CD4-positive, CD25-positive, alpha-beta regulatory T cell (primary cell): Measurements from ENCODE around the gene SNRPD3. TPM values are rescaled to one million over a fixed set of nuclear protein-coding genes. Genes with fewer than 3 reads are reported as not detected.
"Not testable (repeated sequence)": the region's sequence is repeated elsewhere in the genome, so short reads cannot be mapped to it uniquely, and the experiment has no call there.

Experiments
- ATAC-seq, 2 donors: fragments of 150-1000 bp; cut with Tn5 transposase; one replicate each; pipeline ENCODE4 v1.10.0; 2021; ENCODE audit warnings: low read depth in 2 of 2, moderate number of reproducible peaks in 2 of 2, moderate library complexity in 1 of 2
- DNase-seq, 3 donors: peaks; one replicate each; pipeline versions ENCODE4 v3.0.0 to v3.0.0-alpha.2; 2012 to 2022; ENCODE audit warnings: mixed read lengths in 1 of 3
- H3K27ac ChIP-seq: one replicate; pipeline ENCODE4 v1.7.0; 2013; ENCODE audit warnings: mild to moderate bottlenecking, low read length; ENCODE audit not compliant: insufficient read depth, poor library complexity, severe bottlenecking
- H3K27me3 ChIP-seq: one replicate; pipeline ENCODE4 v1.7.0; 2013; ENCODE audit warnings: low read length; ENCODE audit not compliant: control insufficient read depth, insufficient read depth
- H3K36me3 ChIP-seq: one replicate; pipeline ENCODE4 v1.7.0; 2013; ENCODE audit warnings: mild to moderate bottlenecking, low read length, moderate library complexity; ENCODE audit not compliant: control insufficient read depth, insufficient read depth
- H3K4me1 ChIP-seq: 2 replicates; pipeline ENCODE4 v1.7.0; 2013; ENCODE audit warnings: mild to moderate bottlenecking, low read length; ENCODE audit not compliant: insufficient read depth, control insufficient read depth, poor library complexity, severe bottlenecking
- H3K4me3 ChIP-seq: one replicate; pipeline ENCODE4 v1.7.0; 2013; ENCODE audit warnings: low read depth, mild to moderate bottlenecking, low read length, moderate library complexity
- H3K9me3 ChIP-seq, 2 experiments: 1 replicate in 1 of 2; 2 replicates in 1 of 2; pipeline ENCODE4 v1.7.0; 2013; ENCODE audit warnings: low read length in 2 of 2, mild to moderate bottlenecking in 1 of 2, moderate library complexity in 1 of 2; ENCODE audit not compliant: control insufficient read depth in 2 of 2
- H3K27ac Mint-ChIP-seq, 3 donors: one replicate each; pipeline ENCODE4 v1.8.0; 2020 to 2022; ENCODE audit warnings: mild to moderate bottlenecking in 3 of 3, mixed read lengths in 3 of 3, moderate library complexity in 2 of 3
- H3K27me3 Mint-ChIP-seq: one replicate; pipeline ENCODE4 v1.8.0; 2022; ENCODE audit warnings: mild to moderate bottlenecking, mixed read lengths
- H3K36me3 Mint-ChIP-seq: one replicate; pipeline ENCODE4 v1.8.0; 2020; ENCODE audit warnings: mixed read lengths
- H3K4me1 Mint-ChIP-seq, 4 donors: one replicate each; pipeline ENCODE4 v1.8.0; 2020 to 2022; ENCODE audit warnings: mixed read lengths in 4 of 4, mild to moderate bottlenecking in 1 of 4
- H3K4me3 Mint-ChIP-seq, 4 donors: one replicate each; pipeline ENCODE4 v1.8.0; 2020 to 2022; ENCODE audit warnings: mild to moderate bottlenecking in 4 of 4, mixed read lengths in 4 of 4, moderate library complexity in 3 of 4
- H3K9me3 Mint-ChIP-seq, 7 donors: one replicate each; pipeline ENCODE4 v1.8.0; 2020 to 2022; ENCODE audit warnings: mixed read lengths in 7 of 7, mild to moderate bottlenecking in 3 of 7, moderate library complexity in 2 of 7
- polyA plus RNA-seq, 4 donors: library from polyadenylated mRNA; unstranded; fragments of 300-500 nt; fragmentation: Illumina TruSeq; gene quantifications; one replicate each; pipeline ENCODE4 v1.2.3, GENCODE V29; 2021
- total RNA-seq: library from RNA; stranded (reverse); gene quantifications from one replicate; pipeline ENCODE4 v1.2.3, GENCODE V29; 2022

The SNRPD3 gene
- total and polyA plus RNA-seq, 5 donors from 2014 or later: 41.0 to 101 (median 83.7) TPM

DNA sequence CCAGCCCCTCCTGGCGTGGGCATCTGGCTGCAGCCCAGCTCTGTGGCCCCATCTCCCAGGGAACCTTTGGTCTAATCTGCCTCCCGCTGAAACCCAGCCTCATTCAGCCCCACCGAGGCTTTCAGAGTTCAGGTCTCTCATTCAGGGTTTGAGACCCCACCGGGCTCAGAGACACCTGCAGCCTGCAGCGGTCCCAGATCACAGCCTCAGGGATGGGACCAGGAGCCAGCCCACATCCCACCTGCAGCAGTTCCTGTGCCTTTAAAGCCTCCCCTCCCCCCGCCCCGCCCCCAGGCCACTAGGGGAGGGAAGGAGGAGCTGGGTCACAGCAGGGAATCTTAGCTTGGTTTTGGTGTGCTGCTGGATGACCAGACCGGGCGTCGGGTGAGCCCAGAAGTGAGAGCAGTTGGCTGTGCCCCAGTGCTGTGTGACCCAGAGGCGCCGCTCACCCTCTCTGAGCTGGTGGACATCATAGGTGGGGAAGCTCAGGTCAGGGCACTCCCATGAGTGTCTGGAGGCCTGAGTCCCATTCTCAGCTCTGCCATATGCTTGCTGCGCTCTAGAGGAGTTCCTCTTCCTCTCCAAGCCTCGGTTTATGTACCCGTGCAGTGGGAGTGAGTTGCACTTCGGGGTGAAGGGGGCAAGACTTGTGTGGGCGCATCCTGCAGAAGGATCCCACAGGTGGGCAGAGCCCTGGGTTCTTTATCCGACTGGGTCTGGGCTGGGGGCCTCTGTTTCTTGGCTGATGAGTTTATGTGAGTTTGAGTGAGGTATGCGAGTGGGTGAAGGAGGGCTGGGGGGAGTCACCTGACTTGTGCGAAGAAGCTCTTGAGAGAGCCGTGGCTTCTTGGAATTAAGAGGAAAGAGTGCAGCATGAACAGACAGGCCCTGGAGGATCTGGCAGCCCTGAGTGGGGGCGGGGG lies 47.3 kb downstream of the SNRPD3 start, which contains the start of gene GGT1:
Gene GGT1 (plus strand): TSS at position 347 of the 923 bp plus-strand sequence. CDS start 7,889 bp downstream, outside the sequence.
- not testable (repeated sequence) for ATAC-seq, H3K9me3 Mint-ChIP-seq, H3K27me3 Mint-ChIP-seq, H3K36me3 Mint-ChIP-seq, DNase-seq, H3K27ac ChIP-seq, H3K4me3 ChIP-seq, H3K27me3 ChIP-seq, H3K36me3 ChIP-seq, H3K9me3 ChIP-seq
- H3K27ac Mint-ChIP-seq: peak within 1 kb of the TSS; percentile 65 to 85 (median 83)
- peaks cover 4 to 37% (median 16%) of the 10 kb centered on the region in 4 donors for H3K4me1 Mint-ChIP-seq
- H3K4me3 Mint-ChIP-seq: peak within 1 kb of the TSS in 3 of 4 donors; percentile 59 to 81 (median 63)
- peaks cover 14% of the 10 kb centered on the region for H3K4me1 ChIP-seq

DNA sequence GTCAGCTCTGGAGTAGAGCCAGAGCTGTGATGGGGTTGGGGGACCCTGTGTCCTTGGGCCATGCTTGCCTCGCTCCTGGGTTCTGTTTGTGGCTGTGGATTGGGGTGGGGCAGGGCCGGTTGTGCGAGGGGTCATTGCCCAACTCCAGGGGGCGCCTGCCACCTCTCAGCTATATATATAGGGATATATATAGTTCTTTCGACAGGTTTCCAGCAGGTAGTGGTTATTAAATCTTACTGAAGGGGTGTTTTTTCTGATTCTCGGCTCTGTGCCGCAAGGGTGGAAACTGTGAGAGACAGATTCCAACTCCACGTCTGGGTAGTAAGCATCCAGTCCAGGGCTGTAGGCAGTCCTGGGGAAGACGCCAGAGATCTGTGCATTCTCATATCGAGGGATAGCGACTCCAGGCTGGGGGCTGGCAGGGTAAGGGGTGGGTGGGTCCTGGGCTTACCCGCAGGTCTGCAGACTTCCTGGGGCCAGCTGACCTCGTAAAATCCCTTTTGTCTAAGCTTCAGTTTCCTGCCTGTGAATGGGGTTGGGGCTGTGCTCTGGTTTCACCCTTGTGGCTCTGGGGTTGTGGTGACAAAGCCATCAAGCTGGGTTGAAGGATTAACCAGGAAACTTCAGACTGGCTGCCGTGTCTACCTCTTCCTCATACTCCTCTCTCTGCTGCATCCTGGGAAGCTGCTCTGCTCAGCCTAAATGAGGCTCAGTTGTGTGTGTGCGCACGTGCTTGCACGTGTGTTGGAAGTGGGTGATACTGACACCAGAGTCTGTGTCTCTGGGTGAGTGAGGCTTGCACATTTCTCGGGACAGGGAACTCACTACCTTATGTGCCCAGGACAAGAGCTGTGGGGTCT lies 48.2 kb downstream of the SNRPD3 start:
- DNase-seq (peak in 1 of 3 donors; percentile 30), ATAC-seq (peak; percentile 21)
- H3K27me3 Mint-ChIP-seq, H3K4me3 ChIP-seq, H3K9me3 ChIP-seq, H3K27ac ChIP-seq, H3K36me3 Mint-ChIP-seq, H3K27me3 ChIP-seq, H3K9me3 Mint-ChIP-seq, H3K36me3 ChIP-seq: not testable (repeated sequence)
- peak overlapping the region in 3 of 4 donors; percentile 22 to 81 (median 59) for H3K4me3 Mint-ChIP-seq
- peak overlapping the region; percentile 52 to 85 (median 65) for H3K27ac Mint-ChIP-seq
- peaks cover 4 to 44% (median 15%) of the 10 kb centered on the region in 4 donors for H3K4me1 Mint-ChIP-seq
- H3K4me1 ChIP-seq: peaks cover 14% of the 10 kb centered on the region

DNA sequence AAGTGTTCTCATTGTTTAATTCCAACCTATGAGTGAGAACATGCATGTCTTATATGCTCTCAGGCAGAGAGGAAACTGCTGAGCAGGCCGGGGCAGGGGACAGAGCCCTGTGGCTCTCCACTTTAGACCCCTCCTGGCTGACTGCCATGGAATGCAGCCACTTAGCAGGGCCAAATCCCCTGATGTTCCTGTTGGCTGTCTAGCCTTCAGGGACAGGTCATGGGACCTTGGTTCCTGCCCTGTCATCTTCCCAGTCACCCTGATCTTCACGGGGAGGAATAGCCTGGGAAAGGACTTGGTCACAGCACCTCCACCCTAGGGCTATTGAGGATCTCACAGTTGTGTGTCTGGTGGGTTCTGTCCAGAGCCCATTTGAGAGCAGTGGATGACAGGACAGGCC lies 50.5 kb downstream of the SNRPD3 start:
- peaks cover 12% of the 10 kb centered on the region for H3K4me1 ChIP-seq
- not testable (repeated sequence) for DNase-seq, H3K27me3 ChIP-seq, H3K9me3 Mint-ChIP-seq, H3K9me3 ChIP-seq, H3K27ac ChIP-seq, H3K27me3 Mint-ChIP-seq, ATAC-seq, H3K36me3 Mint-ChIP-seq, H3K4me3 ChIP-seq, H3K36me3 ChIP-seq
- Mint-ChIP-seq H3K27ac (peak overlapping the region in 2 of 3 donors; percentile 20 to 25), H3K4me1 (peaks cover 4 to 39% (median 13%) of the 10 kb centered on the region in 4 donors), H3K4me3 (peak overlapping the region in 2 of 4 donors; percentile 22 to 47)

GRCh38 chr22:24607429-24607983 lies 51.7 kb downstream of the SNRPD3 start:
- not testable (repeated sequence) for H3K27me3 ChIP-seq, H3K36me3 ChIP-seq, H3K9me3 ChIP-seq, H3K27me3 Mint-ChIP-seq, H3K36me3 Mint-ChIP-seq, H3K4me1 ChIP-seq, H3K9me3 Mint-ChIP-seq
- Mint-ChIP-seq H3K27ac (peak overlapping the region; percentile 91 to 98 (median 96)), H3K4me3 (peak overlapping the region; percentile 81 to 99 (median 90)), H3K4me1 (peaks cover 4 to 34% (median 13%) of the 10 kb centered on the region in 4 donors)
- DNase-seq: peak; percentile 32 to 85 (median 41)
- peak; percentile 81 to 83 for ATAC-seq
- H3K4me3 ChIP-seq: peak overlapping the region; percentile 13
- peak overlapping the region; percentile 72 for H3K27ac ChIP-seq

DNA sequence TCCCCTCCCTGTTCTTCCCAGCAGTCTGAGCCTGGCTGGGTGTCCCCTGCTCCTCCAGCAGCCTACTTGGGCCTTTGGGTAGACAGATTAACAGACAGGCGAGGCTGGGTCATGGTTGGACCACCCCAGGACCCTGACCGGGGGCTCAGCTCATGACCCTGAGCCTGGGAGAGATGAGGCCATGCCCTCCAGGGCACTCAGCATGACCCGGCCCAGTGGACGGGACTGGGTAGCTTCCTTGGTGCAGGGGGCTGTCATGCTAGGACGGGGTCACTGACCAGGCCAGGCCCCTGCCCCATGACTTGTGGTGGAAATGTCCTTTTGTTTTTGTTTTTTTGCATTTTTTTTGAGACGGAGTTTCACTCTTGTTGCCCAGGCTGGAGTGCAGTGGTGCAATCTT lies 52.5 kb downstream of the SNRPD3 start:
- H3K27me3 ChIP-seq, H3K27me3 Mint-ChIP-seq, H3K9me3 ChIP-seq, H3K9me3 Mint-ChIP-seq, ATAC-seq, H3K4me1 ChIP-seq, H3K36me3 ChIP-seq, H3K36me3 Mint-ChIP-seq, DNase-seq, H3K4me3 ChIP-seq: not testable (repeated sequence)
- peak overlapping the region; percentile 81 to 99 (median 90) for H3K4me3 Mint-ChIP-seq
- H3K27ac ChIP-seq: peak overlapping the region; percentile 72
- H3K4me1 Mint-ChIP-seq: peaks cover 4 to 32% (median 12%) of the 10 kb centered on the region in 4 donors
- peak overlapping the region; percentile 63 to 98 (median 96) for H3K27ac Mint-ChIP-seq

DNA sequence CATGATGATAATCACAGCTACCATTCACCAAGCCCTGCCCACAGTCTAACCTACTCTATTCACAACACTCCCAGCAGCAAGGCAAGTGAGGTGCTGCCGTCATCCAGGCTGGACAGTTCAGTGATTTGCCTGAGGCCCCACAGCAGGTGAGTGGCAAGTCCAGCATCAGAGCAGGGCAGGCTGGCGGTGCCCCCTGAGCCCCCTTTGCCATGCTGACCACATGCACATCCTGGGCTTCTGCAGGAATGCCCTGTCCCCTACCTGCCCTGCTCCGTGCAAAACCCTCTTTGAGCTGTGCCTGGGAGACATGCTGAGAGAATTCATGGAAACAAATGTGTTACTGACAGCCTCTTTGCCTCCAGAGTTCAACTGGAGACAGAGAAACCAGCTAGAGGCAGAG lies 54.1 kb downstream of the SNRPD3 start:
- H3K36me3 Mint-ChIP-seq, H3K36me3 ChIP-seq, H3K9me3 Mint-ChIP-seq, H3K4me3 Mint-ChIP-seq, H3K4me1 ChIP-seq, H3K27me3 Mint-ChIP-seq, DNase-seq, H3K4me3 ChIP-seq, H3K27me3 ChIP-seq, H3K9me3 ChIP-seq, ATAC-seq, H3K27ac Mint-ChIP-seq, H3K27ac ChIP-seq: not testable (repeated sequence)
- peaks cover 0 to 17% (median 3%) of the 10 kb centered on the region in 4 donors for H3K4me1 Mint-ChIP-seq

GRCh38 chr22:24614794-24615193 lies 59.0 kb downstream of the SNRPD3 start:
- not testable (repeated sequence) for ATAC-seq, H3K9me3 ChIP-seq, H3K9me3 Mint-ChIP-seq, H3K4me3 Mint-ChIP-seq, H3K27ac ChIP-seq, H3K4me1 ChIP-seq, DNase-seq, H3K36me3 Mint-ChIP-seq, H3K4me3 ChIP-seq, H3K36me3 ChIP-seq, H3K27me3 ChIP-seq, H3K4me1 Mint-ChIP-seq, H3K27me3 Mint-ChIP-seq, H3K27ac Mint-ChIP-seq
